H9 (cell line): ENCODE data around the gene IL17RE. TPM values are rescaled to one million over a fixed set of nuclear protein-coding genes. Genes with fewer than 3 reads are reported as not detected.

Source experiments
- DNase-seq: peaks from one replicate; pipeline ENCODE4 v3.0.0-alpha.2; 2017
- H2AFZ ChIP-seq: one replicate; pipeline ENCODE4 v1.6.1; 2013; ENCODE audit warnings: mild to moderate bottlenecking, low read length, control low read depth, moderate library complexity
- H2AK5ac ChIP-seq: 2 replicates; pipeline ENCODE4 v1.6.1; 2013; ENCODE audit warnings: low read length, control low read depth, mixed read lengths; ENCODE audit not compliant: insufficient read length
- H2BK120ac ChIP-seq: one replicate; pipeline ENCODE4 v1.6.1; 2013; ENCODE audit warnings: low read depth, mild to moderate bottlenecking, low read length, control low read depth, inconsistent platforms; ENCODE audit not compliant: poor library complexity, severe bottlenecking
- H2BK12ac ChIP-seq: 2 replicates; pipeline ENCODE4 v1.6.1; 2013; ENCODE audit warnings: low read length, control low read depth, mixed read lengths, low read depth; ENCODE audit not compliant: insufficient read length
- H2BK15ac ChIP-seq: 2 replicates; pipeline ENCODE4 v1.6.1; 2013; ENCODE audit warnings: low read depth, low read length, control low read depth
- H2BK20ac ChIP-seq: one replicate; pipeline ENCODE4 v1.6.1; 2013; ENCODE audit warnings: low read depth, mild to moderate bottlenecking, low read length, control low read depth, inconsistent platforms; ENCODE audit not compliant: poor library complexity, severe bottlenecking
- H2BK5ac ChIP-seq: 2 replicates; pipeline ENCODE4 v1.6.1; 2013; ENCODE audit warnings: low read length, control low read depth, mixed read lengths; ENCODE audit not compliant: insufficient read length
- H3K14ac ChIP-seq: 2 replicates; pipeline ENCODE4 v1.6.1; 2013; ENCODE audit warnings: low read length, control low read depth; ENCODE audit not compliant: insufficient read depth
- H3K18ac ChIP-seq: 2 replicates; pipeline ENCODE4 v1.6.1; 2013; ENCODE audit warnings: low read depth, mild to moderate bottlenecking, mixed read lengths, low read length, control low read depth; ENCODE audit not compliant: insufficient read length
- H3K23ac ChIP-seq: 2 replicates; pipeline ENCODE4 v1.6.1; 2013; ENCODE audit warnings: low read length, control low read depth, mixed read lengths, low read depth; ENCODE audit not compliant: insufficient read length
- H3K23me2 ChIP-seq: 2 replicates; pipeline ENCODE4 v1.6.1; 2013; ENCODE audit warnings: low read depth, mild to moderate bottlenecking, mixed read lengths, low read length, control low read depth; ENCODE audit not compliant: insufficient read length, poor library complexity, severe bottlenecking
- H3K27ac ChIP-seq: 2 replicates; pipeline ENCODE4 v1.5.1; 2013; ENCODE audit warnings: low read length, control low read depth, mixed read lengths, low read depth; ENCODE audit not compliant: insufficient read length
- H3K27me3 ChIP-seq: 2 replicates; pipeline ENCODE4 v1.6.1; 2013; ENCODE audit warnings: low read length, control low read depth, inconsistent platforms; ENCODE audit not compliant: insufficient read depth
- H3K4ac ChIP-seq: 2 replicates; pipeline ENCODE4 v1.6.1; 2013; ENCODE audit warnings: low read depth, mild to moderate bottlenecking, control low read depth, inconsistent platforms, low read length, moderate library complexity
- H3K4me1 ChIP-seq: 2 replicates; pipeline ENCODE4 v1.6.1; 2013; ENCODE audit warnings: low read length, control low read depth, inconsistent platforms; ENCODE audit not compliant: insufficient read depth
- H3K4me2 ChIP-seq: 2 replicates; pipeline ENCODE4 v1.6.1; 2013; ENCODE audit warnings: low read length, control low read depth, mixed read lengths; ENCODE audit not compliant: insufficient read length, insufficient read depth
- H3K56ac ChIP-seq: 2 replicates; pipeline ENCODE4 v1.6.1; 2013; ENCODE audit warnings: low read depth, mild to moderate bottlenecking, mixed read lengths, low read length, control low read depth; ENCODE audit not compliant: insufficient read length
- H3K79me1 ChIP-seq: 2 replicates; pipeline ENCODE4 v1.6.1; 2013; ENCODE audit warnings: low read depth, mild to moderate bottlenecking, moderate library complexity, low read length, control low read depth, inconsistent platforms; ENCODE audit not compliant: insufficient read depth, poor library complexity, severe bottlenecking
- H3K79me2 ChIP-seq: 2 replicates; pipeline ENCODE4 v1.6.1; 2013; ENCODE audit warnings: low read length, control low read depth, inconsistent platforms; ENCODE audit not compliant: insufficient read depth
- H3K9ac ChIP-seq: 2 replicates; pipeline ENCODE4 v1.6.1; 2013; ENCODE audit warnings: low read length, control low read depth, mixed read lengths; ENCODE audit not compliant: insufficient read length; ENCODE audit errors: extremely low read depth
- H3K9me3 ChIP-seq: one replicate; pipeline ENCODE4 v1.6.1; 2013; ENCODE audit warnings: low read depth, low read length, inconsistent platforms; ENCODE audit not compliant: control insufficient read depth
- H3T11ph ChIP-seq: one replicate; pipeline ENCODE4 v1.6.1; 2013; ENCODE audit warnings: mild to moderate bottlenecking, low read length, control low read depth, inconsistent platforms
- H4K20me1 ChIP-seq: one replicate; pipeline ENCODE4 v1.6.1; 2013; ENCODE audit not compliant: control insufficient read depth, insufficient read length, insufficient read depth
- H4K5ac ChIP-seq: 2 replicates; pipeline ENCODE4 v1.6.1; 2013; ENCODE audit warnings: low read depth, mild to moderate bottlenecking, mixed read lengths, low read length, control low read depth; ENCODE audit not compliant: insufficient read length
- H4K8ac ChIP-seq: replicated peaks from 2 replicates; pipeline ENCODE4 v1.6.1; 2013; ENCODE audit warnings: low read length, control low read depth, mixed read lengths, low read depth; ENCODE audit not compliant: insufficient read length
- H4K91ac ChIP-seq: 2 replicates; pipeline ENCODE4 v1.6.1; 2013; ENCODE audit warnings: low read depth, mild to moderate bottlenecking, moderate library complexity, mixed read lengths, low read length, control low read depth; ENCODE audit not compliant: insufficient read length
- H3K27ac Mint-ChIP-seq, 3 experiments: 2 replicates in 2 of 3; 3 replicates in 1 of 3; pipeline ENCODE4 v1.8.0; 2020 to 2021; ENCODE audit warnings: mixed read lengths in 3 of 3, mild to moderate bottlenecking in 1 of 3, moderate library complexity in 1 of 3
- H3K27me3 Mint-ChIP-seq: 2 replicates; pipeline ENCODE4 v1.8.0; 2021; ENCODE audit warnings: low read depth, mild to moderate bottlenecking, moderate library complexity, mixed read lengths
- H3K36me3 Mint-ChIP-seq, 3 experiments: 2 replicates in 2 of 3; 3 replicates in 1 of 3; pipeline ENCODE4 v1.8.0; 2020 to 2021; ENCODE audit warnings: low read depth in 3 of 3, mixed read lengths in 3 of 3; ENCODE audit not compliant: insufficient read depth in 1 of 3
- H3K4me1 Mint-ChIP-seq, 2 experiments: 2 replicates each; pipeline ENCODE4 v1.8.0; 2020; ENCODE audit warnings: mixed read lengths in 2 of 2
- H3K4me3 Mint-ChIP-seq, 2 experiments: 2 replicates in 1 of 2; 3 replicates in 1 of 2; pipeline ENCODE4 v1.8.0; 2020 to 2021; ENCODE audit warnings: mild to moderate bottlenecking in 2 of 2, mixed read lengths in 2 of 2, moderate library complexity in 1 of 2
- H3K9me3 Mint-ChIP-seq, 2 experiments: 2 replicates in 1 of 2; 3 replicates in 1 of 2; pipeline ENCODE4 v1.8.0; 2020; ENCODE audit warnings: mild to moderate bottlenecking in 2 of 2, mixed read lengths in 2 of 2, moderate library complexity in 1 of 2
- CTCF ChIP-seq: fragments of 200-600 bp; sonication (generic); conservative IDR thresholded peaks from 3 replicates; pipeline ENCODE4 v1.8.0; 2021; ENCODE audit warnings: antibody characterized with exemption, mild to moderate bottlenecking
- WGBS: extraction: QIAGEN DNeasy Blood & Tissue Kit; methylation state at CpG from one replicate; pipeline ENCODE4 v1.1.7; 2013; ENCODE audit warnings: missing lambda C conversion rate, low lambda C conversion rate, mixed read lengths; ENCODE audit not compliant: insufficient read length; ENCODE audit errors: extremely low coverage; 5-methylcytosine and 5-hydroxymethylcytosine counted together
- total RNA-seq: library from RNA; stranded (reverse); gene quantifications from 2 replicates; pipeline ENCODE4 v1.2.1, GENCODE V29; 2021

The IL17RE gene
- total RNA-seq, 1 experiment from 2014 or later = 2.1 TPM

GRCh38 chr3:9866639-9867038 is 36.0 kb upstream of the IL17RE start:
- Histone ChIP-seq H2BK12ac (no peak overlapping the region), H3K4me1 (no peaks in the 10 kb centered on the region), H3K4ac (no peak overlapping the region), H3K14ac (no peak overlapping the region), H3T11ph (no peak overlapping the region), H3K23me2 (peaks cover 5% of the 10 kb centered on the region), H4K5ac (no peak overlapping the region), H2BK5ac (no peak overlapping the region), H3K18ac (no peak overlapping the region), H2AFZ (no peak overlapping the region), H4K91ac (no peak overlapping the region), H3K4me2 (no peak overlapping the region), H3K27me3 (no peaks in the 10 kb centered on the region; the same call in 1 of the 2 replicates), H2BK20ac (no peak overlapping the region), H3K9ac (no peak overlapping the region), H3K23ac (no peak overlapping the region), H3K56ac (no peak overlapping the region), H3K27ac (no peak overlapping the region), H2BK120ac (no peak overlapping the region), H3K79me2 (no peaks in the 10 kb centered on the region), H3K9me3 (no peaks in the 10 kb centered on the region), H3K79me1 (no peaks in the 10 kb centered on the region), H2AK5ac (no peak overlapping the region), H2BK15ac (no peak overlapping the region), H4K20me1 (no peaks in the 10 kb centered on the region), H4K8ac (no peak overlapping the region)
- Mint-ChIP-seq H3K9me3 (no peaks in the 10 kb centered on the region), H3K27me3 (peaks cover 31% of the 10 kb centered on the region), H3K36me3 (no peaks in the 10 kb centered on the region), H3K4me3 (no peak overlapping the region), H3K27ac (no peak overlapping the region), H3K4me1 (peaks cover 5 to 8% of the 10 kb centered on the region in 2 experiments)
- no peak for DNase-seq
- WGBS = no CpG with 5 or more reads among the region's 8 CpGs
- TF ChIP-seq CTCF = no peak
